Endothelial cell of umbilical vein (primary cell): ENCODE data around the gene KDM4C. TPM values are rescaled to one million over a fixed set of nuclear protein-coding genes. Genes with fewer than 3 reads are reported as not detected.

Experiments
- BruUV-seq: library from RNA; stranded (reverse); fragments of 400-500 nt; replicated peaks from 2 replicates; lab custom pipeline; 2021; lab: Mats Ljungman, UMichigan
- CTCF ChIA-PET: fragments of 300-600, 350-600 bp; sonication (Branson Sonifier 250); formaldehyde crosslinking; loops from one replicate; lab custom pipeline; 2021; ENCODE audit warnings: antibody characterized with exemption, inconsistent platforms; lab: Charles Lee
- POLR2A ChIA-PET: fragments of 300-600, 350-600 bp; sonication (Branson Sonifier 250); formaldehyde crosslinking; loops from one replicate; lab custom pipeline; 2021; ENCODE audit warnings: antibody characterized with exemption, inconsistent platforms; lab: Charles Lee
- DNase-seq: peaks from one replicate; pipeline ENCODE4 v3.0.0-alpha.2; 2011; ENCODE audit warnings: low read depth, low spot score
- FAIRE-seq: peaks from 2 replicates; lab custom pipeline; 2011; peaks lifted over from hg19 to GRCh38; lab: Jason Lieb, UNC
- H2AFZ ChIP-seq: 2 replicates; pipeline ENCODE4 v1.6.0; 2012; ENCODE audit warnings: low read depth, low read length, control low read depth, inconsistent platforms
- H3K27ac ChIP-seq: 2 replicates; pipeline ENCODE4 v1.5.1; 2011; ENCODE audit warnings: low read depth, mild to moderate bottlenecking, control low read depth, low read length, moderate library complexity; ENCODE audit not compliant: insufficient read depth
- H3K27me3 ChIP-seq, 2 experiments: 2 replicates each; pipeline versions ENCODE4 v1.6.0 to v1.6.1; 2011; ENCODE audit warnings: low read length in 2 of 2, mixed read lengths in 1 of 2; ENCODE audit not compliant: control insufficient read depth in 2 of 2, insufficient read depth in 2 of 2
- H3K36me3 ChIP-seq, 2 experiments: 2 replicates in 1 of 2; 3 replicates in 1 of 2; pipeline ENCODE4 v1.5.1; 2011; ENCODE audit warnings: low read length in 2 of 2, mild to moderate bottlenecking in 1 of 2, moderate library complexity in 1 of 2; ENCODE audit not compliant: control insufficient read depth in 2 of 2, insufficient read depth in 2 of 2; ENCODE audit errors: extremely low read depth in 1 of 2
- H3K4me1 ChIP-seq: 3 replicates; pipeline ENCODE4 v1.5.1; 2011; ENCODE audit warnings: mild to moderate bottlenecking, low read length; ENCODE audit not compliant: control insufficient read depth, insufficient read depth; ENCODE audit errors: extremely low read depth
- H3K4me2 ChIP-seq: 2 replicates; pipeline ENCODE4 v1.6.1; 2011; ENCODE audit warnings: low read length, control low read depth, mixed read lengths; ENCODE audit not compliant: insufficient read depth
- H3K4me3 ChIP-seq, 3 experiments: fragments of 200-600 bp in 1 of 3; sonication (generic), shearing (Covaris generic) in 1 of 3; replicated peaks in 1 of 3; 2 replicates each; pipeline ENCODE4 v1.5.1; 2011 to 2016; ENCODE audit warnings: control low read depth in 3 of 3, low read length in 3 of 3, mild to moderate bottlenecking in 2 of 3, inconsistent platforms in 1 of 3, low read depth in 1 of 3, moderate library complexity in 1 of 3; ENCODE audit not compliant: insufficient read depth in 1 of 3
- H3K79me2 ChIP-seq: 2 replicates; pipeline ENCODE4 v1.6.0; 2012; ENCODE audit warnings: low read length, inconsistent platforms; ENCODE audit not compliant: control insufficient read depth, insufficient read depth
- H3K9ac ChIP-seq: replicated peaks from 2 replicates; pipeline ENCODE3; 2011; ENCODE audit warnings: low read length, control low read depth; ENCODE audit not compliant: insufficient read depth; ENCODE audit errors: extremely low read depth
- H3K9me1 ChIP-seq: replicated peaks from 3 replicates; pipeline ENCODE4 v1.6.0; 2011; ENCODE audit warnings: mild to moderate bottlenecking, low read length; ENCODE audit not compliant: control insufficient read depth, insufficient read depth; ENCODE audit errors: extremely low read depth
- H3K9me3 ChIP-seq: replicated peaks from 2 replicates; pipeline ENCODE4 v1.5.1; 2012; ENCODE audit warnings: low read length, inconsistent platforms; ENCODE audit not compliant: control insufficient read depth, insufficient read depth
- H4K20me1 ChIP-seq: replicated peaks from 2 replicates; pipeline ENCODE3; 2011; ENCODE audit warnings: mild to moderate bottlenecking, low read length; ENCODE audit not compliant: control insufficient read depth, insufficient read depth; ENCODE audit errors: extremely low read depth
- EZH2 ChIP-seq: IDR thresholded peaks from 2 replicates; pipeline ENCODE4 v1.6.1; 2012; ENCODE audit warnings: borderline replicate concordance, low read depth, mild to moderate bottlenecking, moderate library complexity, low read length, inconsistent platforms; ENCODE audit not compliant: severe bottlenecking
- FOS ChIP-seq: IDR thresholded peaks from 2 replicates; pipeline ENCODE4 v1.6.1; 2011; ENCODE audit warnings: mild to moderate bottlenecking, low read length, moderate library complexity, borderline replicate concordance; ENCODE audit not compliant: insufficient read depth
- GATA2 ChIP-seq: IDR thresholded peaks from 2 replicates; pipeline ENCODE4 v1.7.0; 2011; ENCODE audit warnings: low read depth, mild to moderate bottlenecking, moderate library complexity, mixed read lengths, low read length; ENCODE audit not compliant: insufficient read length, insufficient read depth
- JUN ChIP-seq: IDR thresholded peaks from 2 replicates; pipeline ENCODE4 v1.6.1; 2011; ENCODE audit warnings: borderline replicate concordance, low read depth; ENCODE audit not compliant: insufficient read length, insufficient read depth
- POLR2A ChIP-seq: IDR thresholded peaks from 2 replicates; pipeline ENCODE4 v1.6.1; 2012; ENCODE audit warnings: low read depth, mild to moderate bottlenecking, control low read depth, low read length
- dilution Hi-C: fragments of 300-500 bp; cut with MboI; formaldehyde crosslinking; loops from one replicate; pipeline ENCODE4 v1.15.0; 2019; ENCODE audit warnings: low sequenced_read_pairs; ENCODE audit not compliant: extremely low pct_ligation_motif_present
- intact Hi-C: fragments of 100-400 bp; cut with micrococcal nuclease; formaldehyde crosslinking; loops from one replicate; pipeline ENCODE4 v1.10.0; 2022
- polyA plus RNA-seq, 4 experiments: library from polyadenylated mRNA; depleted of rRNA in 3 of 4; stranded (reverse) in 3 of 4; unstranded in 1 of 4; fragments of >200 nt; gene quantifications; 2 replicates each; pipeline versions ENCODE4 v1.2.1 to v1.2.3, GENCODE V29; 2011 to 2012; ENCODE audit warnings: missing spikeins in 1 of 4
- total RNA-seq: library from RNA; stranded (reverse); gene quantifications from 2 replicates; pipeline ENCODE4 v1.2.3, GENCODE V29; 2021

The KDM4C gene
- total and polyA plus RNA-seq, 2 donors (not counting 3 experiments of a cell fraction or from before 2014, with no cell fraction given) = 5.4 to 15.0 TPM

GRCh38 chr9:6870650-6871477 is 113.1 kb downstream of the KDM4C start:
- no peak overlapping the region for H3K27ac ChIP-seq

GRCh38 chr9:6873857-6874256 is 116.1 kb downstream of the KDM4C start:
- dilution Hi-C loops (no loop called here), intact Hi-C loops (no loop called here)
- Histone ChIP-seq H3K27ac (no peak overlapping the region), H3K9me3 (no peaks in the 10 kb centered on the region), H4K20me1 (no peaks in the 10 kb centered on the region), H3K4me1 (peaks cover 4% of the 10 kb centered on the region), H3K79me2 (no peaks in the 10 kb centered on the region), H3K36me3 (no peaks in the 10 kb centered on the region), H3K27me3 (no peaks in the 10 kb centered on the region), H2AFZ (peak overlapping the region; percentile 0), H3K4me3 (peak overlapping the region in 1 of 3 experiments; percentile 38), H3K9ac (peak overlapping the region; percentile 32), H3K9me1 (no peaks in the 10 kb centered on the region), H3K4me2 (peak overlapping the region; percentile 63)
- BruUV-seq = no TSS peak
- DNase-seq (peak; percentile 79), FAIRE-seq (no peak)
- POLR2A ChIA-PET = no interaction called here
- TF ChIP-seq POLR2A (no peak), GATA2 (no peak), EZH2 (no peak), JUN (peak; percentile 41), FOS (peak; percentile 63)
- CTCF ChIA-PET = interaction anchor here (0.7 to 1.7 kb wide), 5 partner anchors 15 to 58 kb away, joined by 3 to 13 read pairs (median 3); no protein-coding TSS in a partner anchor

More at GRCh38 chr9:6870650-6871477, 113.1 kb downstream of the KDM4C start:
- Histone ChIP-seq H3K79me2 (no peaks in the 10 kb centered on the region), H3K9me1 (no peaks in the 10 kb centered on the region), H3K27me3 (no peaks in the 10 kb centered on the region), H3K36me3 (no peaks in the 10 kb centered on the region), H4K20me1 (no peaks in the 10 kb centered on the region), H3K9ac (no peak overlapping the region), H3K4me1 (peaks cover 4% of the 10 kb centered on the region), H2AFZ (no peak overlapping the region), H3K4me3 (no peak overlapping the region), H3K9me3 (no peaks in the 10 kb centered on the region), H3K4me2 (no peak overlapping the region)
- no peak for TF ChIP-seq FOS
- dilution Hi-C loops = no loop called here
- no peak for FAIRE-seq
- no peak for DNase-seq
- POLR2A ChIA-PET = no interaction called here
- BruUV-seq = no TSS peak
- CTCF ChIA-PET = no interaction called here
- intact Hi-C loops = no loop called here
